Bone marrow (tissue), 2 donors: ENCODE measurements around the gene ASAP2.

ENCODE experiments used
- DNase-seq, 2 donors: peaks; one replicate each; lab custom pipeline; 2025; lab: John Stamatoyannopoulos, UW

Gene ASAP2

GRCh38 chr2:9275399-9275798, 68.8 kb downstream of the ASAP2 start:
- DNase-seq, result no peak

GRCh38 chr2:9276074-9276473, 69.5 kb downstream of the ASAP2 start:
- no peak for DNase-seq

GRCh38 chr2:9276901-9277451, 70.4 kb downstream of the ASAP2 start:
- no peak for DNase-seq

GRCh38 chr2:9278439-9278838, 71.8 kb downstream of the ASAP2 start:
- DNase-seq, result no peak

GRCh38 chr2:9279426-9279825, 72.8 kb downstream of the ASAP2 start:
- DNase-seq, result no peak

GRCh38 chr2:9280224-9280623, 73.6 kb downstream of the ASAP2 start:
- DNase-seq, result no peak

- DNase-seq, result no peak
These were observed 74.5 kb downstream of the ASAP2 start for GRCh38 chr2:9281145-9281544.

- DNase-seq, result no peak
These were observed 75.8 kb downstream of the ASAP2 start for GRCh38 chr2:9282128-9283112.

GRCh38 chr2:9284521-9285297, 78.1 kb downstream of the ASAP2 start:
- no peak for DNase-seq

GRCh38 chr2:9285385-9285920, 78.8 kb downstream of the ASAP2 start:
- no peak for DNase-seq

- no peak for DNase-seq
These were observed 79.3 kb downstream of the ASAP2 start for GRCh38 chr2:9285921-9286320.

GRCh38 chr2:9286554-9287399, 80.2 kb downstream of the ASAP2 start:
- DNase-seq, result no peak

GRCh38 chr2:9287400-9288045, 80.9 kb downstream of the ASAP2 start:
- DNase-seq, result no peak

GRCh38 chr2:9288233-9288632, 81.6 kb downstream of the ASAP2 start:
- no peak for DNase-seq

- no peak for DNase-seq
These were observed 82.2 kb downstream of the ASAP2 start for GRCh38 chr2:9288681-9289338.

- no peak for DNase-seq
These were observed 84.7 kb downstream of the ASAP2 start for GRCh38 chr2:9291331-9291730.

- DNase-seq, result no peak
These were observed 85.3 kb downstream of the ASAP2 start for GRCh38 chr2:9291866-9292265.

GRCh38 chr2:9292426-9292825, 85.8 kb downstream of the ASAP2 start:
- no peak for DNase-seq

- no peak for DNase-seq
These were observed 88.2 kb downstream of the ASAP2 start for GRCh38 chr2:9294764-9295163.

- DNase-seq, result no peak
These were observed 89.9 kb downstream of the ASAP2 start for GRCh38 chr2:9296559-9296958.
